GM12891 (cell line): ENCODE results near the gene KCNH5.

ENCODE experiments used
- POLR2A ChIP-seq: IDR thresholded peaks from 2 replicates; pipeline ENCODE4 v1.6.1; 2011; ENCODE audit warnings: low read depth, low read length, control low read depth
- POLR2AphosphoS5 ChIP-seq: IDR thresholded peaks from 2 replicates; pipeline ENCODE4 v1.6.1; 2011; ENCODE audit warnings: low read depth, low read length, control low read depth
- POU2F2 ChIP-seq: IDR thresholded peaks from 2 replicates; pipeline ENCODE4 v1.6.1; 2011; ENCODE audit warnings: low read depth, mild to moderate bottlenecking, control low read depth, low read length, moderate library complexity
- TAF1 ChIP-seq: IDR thresholded peaks from 2 replicates; pipeline ENCODE4 v1.6.1; 2011; ENCODE audit warnings: low read depth, low read length, control low read depth

DNA sequence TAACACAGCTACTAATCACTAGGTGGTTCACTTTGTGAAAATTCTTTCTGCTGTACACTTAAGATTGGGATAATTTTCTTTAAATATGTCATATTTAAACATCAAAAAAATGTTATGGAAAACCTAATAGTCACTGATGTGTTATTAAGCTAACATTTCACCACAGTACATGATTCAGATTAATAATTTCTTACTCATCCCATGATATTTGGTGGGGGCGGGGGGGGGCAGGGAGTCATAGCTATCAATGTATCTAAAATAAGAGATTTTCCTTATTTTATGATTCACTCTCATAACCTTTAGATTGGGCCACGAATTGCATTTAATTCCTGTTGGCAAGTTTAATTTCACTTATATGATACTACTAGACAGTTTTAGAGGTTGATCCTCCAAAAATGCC lies 88.8 kb downstream of the KCNH5 start:
- TF ChIP-seq POLR2A (no peak), POLR2AphosphoS5 (no peak), TAF1 (no peak), POU2F2 (no peak)
